BJ (cell line): Measurements from ENCODE around the gene AFF3. TPM values are rescaled to one million over a fixed set of nuclear protein-coding genes. Genes with fewer than 3 reads are reported as not detected.

Experiments used
- CTCF ChIA-PET: fragments of 350-600 bp; formaldehyde crosslinking; extraction: SDS; loops from one replicate; lab custom pipeline; 2021; ENCODE audit warnings: antibody characterized with exemption, inconsistent platforms; lab: Yijun Ruan, JAX
- POLR2A ChIA-PET: fragments of 300-600 bp; sonication (Branson Sonifier 250); formaldehyde crosslinking; extraction: SDS; loops from one replicate; lab custom pipeline; 2021; ENCODE audit warnings: antibody characterized with exemption; lab: Charles Lee
- DNase-seq: peaks from one replicate; pipeline ENCODE4 v3.0.0-alpha.2; 2011; ENCODE audit warnings: low read depth
- H3K27me3 ChIP-seq: 2 replicates; pipeline ENCODE4 v1.6.0; 2011; ENCODE audit warnings: low read length; ENCODE audit not compliant: control insufficient read depth, insufficient read depth
- H3K36me3 ChIP-seq: 2 replicates; pipeline ENCODE4 v1.5.1; 2011; ENCODE audit warnings: low read length; ENCODE audit not compliant: control insufficient read depth, insufficient read depth
- H3K4me3 ChIP-seq: 2 replicates; pipeline ENCODE4 v1.5.1; 2011; ENCODE audit warnings: low read depth, mild to moderate bottlenecking, control low read depth, low read length
- CTCF ChIP-seq: IDR thresholded peaks from 2 replicates; pipeline ENCODE4 v1.5.1; 2011; ENCODE audit warnings: low read depth, mild to moderate bottlenecking, control low read depth, inconsistent platforms, low read length, moderate library complexity; ENCODE audit not compliant: insufficient read depth
- polyA plus RNA-seq: library from polyadenylated mRNA; depleted of rRNA; stranded (reverse); fragments of >200 nt; gene quantifications from 2 replicates; pipeline ENCODE4 v1.2.3, GENCODE V29; 2011

The AFF3 gene
- polyA plus RNA-seq, 1 experiment = 11.5 TPM

GRCh38 chr2:99961196-99961913 lies 181.0 kb downstream of the AFF3 start:
- Histone ChIP-seq H3K27me3 (no peaks in the 10 kb centered on the region), H3K36me3 (no peaks in the 10 kb centered on the region), H3K4me3 (no peak overlapping the region)
- ChIA-PET POLR2A (no interaction called here), CTCF (interaction anchor here (1.0 kb wide), 1 partner anchor 281 kb away, joined by 3 read pairs; no protein-coding TSS in a partner anchor)
- TF ChIP-seq CTCF = no peak
- no peak for DNase-seq

- no peak for TF ChIP-seq CTCF
- Histone ChIP-seq H3K27me3 (no peaks in the 10 kb centered on the region), H3K4me3 (no peak overlapping the region), H3K36me3 (no peaks in the 10 kb centered on the region)
- no peak for DNase-seq
- ChIA-PET POLR2A (no interaction called here), CTCF (interaction anchor here (1.0 kb wide), 1 partner anchor 281 kb away, joined by 3 read pairs; no protein-coding TSS in a partner anchor)
Measured at GRCh38 chr2:99960790-99961189, 181.6 kb downstream of the AFF3 start.

DNA sequence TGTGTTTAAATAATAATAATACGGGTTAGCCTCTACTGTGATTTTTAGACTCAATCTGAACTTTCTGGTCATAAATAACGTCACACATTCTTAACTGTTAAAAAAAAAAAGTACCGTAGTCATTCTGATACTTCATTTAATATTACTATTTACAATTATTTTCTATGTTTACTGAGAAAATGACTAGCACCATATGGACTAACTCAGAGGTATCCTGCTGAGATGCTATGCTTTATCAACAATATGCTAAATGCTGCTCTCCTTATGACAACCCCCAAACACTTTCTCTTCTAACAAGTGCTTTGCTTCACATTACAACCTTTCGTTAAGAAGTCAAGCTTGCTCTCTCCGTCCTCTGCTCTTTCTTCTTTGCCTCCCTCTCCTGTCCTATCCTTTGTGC lies 182.1 kb downstream of the AFF3 start:
- ChIA-PET CTCF (no interaction called here), POLR2A (no interaction called here)
- Histone ChIP-seq H3K4me3 (no peak overlapping the region), H3K27me3 (no peaks in the 10 kb centered on the region), H3K36me3 (no peaks in the 10 kb centered on the region)
- DNase-seq = no peak
- TF ChIP-seq CTCF = no peak

DNA sequence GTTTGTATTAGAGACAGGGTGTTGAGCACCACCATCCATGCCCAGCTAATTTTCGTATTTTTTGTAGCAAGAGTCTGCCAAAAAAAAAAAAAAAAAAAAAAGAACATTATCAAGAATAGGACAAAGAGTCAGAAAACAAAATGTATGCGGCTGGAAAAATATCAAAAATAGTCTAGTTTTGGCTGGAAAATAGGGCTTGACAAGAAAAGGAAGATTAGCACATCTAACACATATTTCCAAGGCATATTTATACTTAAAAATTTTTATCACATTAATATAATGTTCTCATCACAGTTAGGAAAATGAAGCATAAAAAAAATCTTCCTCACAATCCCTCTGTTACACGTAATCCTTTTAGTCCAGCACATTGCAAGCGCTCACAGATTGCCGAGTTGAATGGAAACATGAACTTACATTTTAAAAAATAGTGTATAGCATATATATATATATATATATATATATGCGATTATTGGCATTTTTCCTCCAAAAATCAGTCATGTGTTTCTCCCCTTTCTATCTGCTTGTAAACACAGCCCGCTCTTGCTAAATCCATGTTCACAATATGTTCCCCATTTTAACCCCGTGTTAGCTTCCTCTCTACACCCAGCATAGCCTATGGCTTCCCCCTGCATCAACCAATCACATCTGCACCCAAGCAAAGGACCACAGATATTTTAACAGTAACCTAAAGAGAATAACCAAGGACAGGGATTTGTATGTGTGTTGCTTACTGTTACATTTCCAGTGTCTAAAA lies 183.0 kb downstream of the AFF3 start:
- POLR2A ChIA-PET = no interaction called here

More for the DNA sequence above, 183.0 kb downstream of the AFF3 start:
- no peaks in the 10 kb centered on the region for H3K27me3 ChIP-seq
- no peak overlapping the region for H3K4me3 ChIP-seq
- CTCF ChIA-PET = interaction anchor here (0.7 to 1.7 kb wide), 2 partner anchors 25 to 221 kb away, joined by 3 to 4 read pairs; no protein-coding TSS in a partner anchor
- no peak for DNase-seq
- H3K36me3 ChIP-seq = no peaks in the 10 kb centered on the region
- no peak for TF ChIP-seq CTCF
